Renal pelvis (tissue), 12 donors: ENCODE results near the gene NKIRAS2. TPM values are rescaled to one million over a fixed set of nuclear protein-coding genes. Genes with fewer than 3 reads are reported as not detected.

Experiments
- DNase-seq: peaks from one replicate; pipeline ENCODE4 v3.0.0-alpha.2; 2013
- long read RNA-seq, 16 experiments: transcript quantifications; one replicate each; lab custom pipeline, GENCODE V29; 2026
- polyA plus RNA-seq, 3 donors: library from polyadenylated mRNA; unstranded; fragments of 120-200 nt; gene quantifications; one replicate each; pipeline ENCODE4 v1.2.1, GENCODE V29; 2013; ENCODE audit not compliant: insufficient read length in 3 of 3

Gene NKIRAS2
- polyA plus RNA-seq: 10 to 100 TPM; 54.6 to 58.4 (median 57.2) TPM
- long read RNA-seq, donor 1, transcript NKIRAS2-206 (4 exons, 1,909 nt): major isoform, 25 of 39 reads
- long read RNA-seq, donor 1, partial matches to known transcripts: 11 of 39 reads
- long read RNA-seq, donor 1, other reads (novel, unspliced or antisense): 0 of 39 reads
- long read RNA-seq, donor 2, full-length matches to known transcripts: 43 of 128 reads
- long read RNA-seq, donor 2, partial matches to known transcripts: 38 of 128 reads
- long read RNA-seq, donor 2, other reads (novel, unspliced or antisense): 47 of 128 reads
- long read RNA-seq, donor 3, full-length matches to known transcripts: 25 of 25 reads
- long read RNA-seq, donor 3, partial matches to known transcripts: 0 of 25 reads
- long read RNA-seq, donor 3, other reads (novel, unspliced or antisense): 0 of 25 reads
- long read RNA-seq, donor 4, full-length matches to known transcripts: 36 of 36 reads
- long read RNA-seq, donor 4, partial matches to known transcripts: 0 of 36 reads
- long read RNA-seq, donor 4, other reads (novel, unspliced or antisense): 0 of 36 reads
- long read RNA-seq, donor 5, full-length matches to known transcripts: 16 of 29 reads
- long read RNA-seq, donor 5, partial matches to known transcripts: 13 of 29 reads
- long read RNA-seq, donor 5, other reads (novel, unspliced or antisense): 0 of 29 reads
- long read RNA-seq, donor 6, full-length matches to known transcripts: 38 of 38 reads
- long read RNA-seq, donor 6, partial matches to known transcripts: 0 of 38 reads
- long read RNA-seq, donor 6, other reads (novel, unspliced or antisense): 0 of 38 reads
- long read RNA-seq, donor 7, full-length matches to known transcripts: 46 of 53 reads
- long read RNA-seq, donor 7, partial matches to known transcripts: 7 of 53 reads
- long read RNA-seq, donor 7, other reads (novel, unspliced or antisense): 0 of 53 reads
- long read RNA-seq, donor 8, transcript NKIRAS2-206 (4 exons, 1,909 nt): major isoform, 8 of 15 reads
- long read RNA-seq, donor 8, partial matches to known transcripts: 0 of 15 reads
- long read RNA-seq, donor 8, other reads (novel, unspliced or antisense): 0 of 15 reads
- long read RNA-seq, donor 9, full-length matches to known transcripts: 36 of 36 reads
- long read RNA-seq, donor 9, partial matches to known transcripts: 0 of 36 reads
- long read RNA-seq, donor 9, other reads (novel, unspliced or antisense): 0 of 36 reads
- long read RNA-seq, donor 10, full-length matches to known transcripts: 41 of 41 reads
- long read RNA-seq, donor 10, partial matches to known transcripts: 0 of 41 reads
- long read RNA-seq, donor 10, other reads (novel, unspliced or antisense): 0 of 41 reads
- long read RNA-seq, donor 11, full-length matches to known transcripts: 29 of 60 reads
- long read RNA-seq, donor 11, partial matches to known transcripts: 31 of 60 reads
- long read RNA-seq, donor 11, other reads (novel, unspliced or antisense): 0 of 60 reads
- long read RNA-seq, donor 12, full-length matches to known transcripts: 56 of 554 reads
- long read RNA-seq, donor 12, partial matches to known transcripts: 277 of 554 reads
- long read RNA-seq, donor 12, other reads (novel, unspliced or antisense): 221 of 554 reads
- long read RNA-seq, donor 13, full-length matches to known transcripts: 11 of 11 reads
- long read RNA-seq, donor 13, partial matches to known transcripts: 0 of 11 reads
- long read RNA-seq, donor 13, other reads (novel, unspliced or antisense): 0 of 11 reads
- long read RNA-seq, donor 14: 0 reads
- long read RNA-seq, donor 15: 0 reads
- long read RNA-seq, donor 16, full-length matches to known transcripts: 43 of 61 reads
- long read RNA-seq, donor 16, partial matches to known transcripts: 18 of 61 reads
- long read RNA-seq, donor 16, other reads (novel, unspliced or antisense): 0 of 61 reads

DNA sequence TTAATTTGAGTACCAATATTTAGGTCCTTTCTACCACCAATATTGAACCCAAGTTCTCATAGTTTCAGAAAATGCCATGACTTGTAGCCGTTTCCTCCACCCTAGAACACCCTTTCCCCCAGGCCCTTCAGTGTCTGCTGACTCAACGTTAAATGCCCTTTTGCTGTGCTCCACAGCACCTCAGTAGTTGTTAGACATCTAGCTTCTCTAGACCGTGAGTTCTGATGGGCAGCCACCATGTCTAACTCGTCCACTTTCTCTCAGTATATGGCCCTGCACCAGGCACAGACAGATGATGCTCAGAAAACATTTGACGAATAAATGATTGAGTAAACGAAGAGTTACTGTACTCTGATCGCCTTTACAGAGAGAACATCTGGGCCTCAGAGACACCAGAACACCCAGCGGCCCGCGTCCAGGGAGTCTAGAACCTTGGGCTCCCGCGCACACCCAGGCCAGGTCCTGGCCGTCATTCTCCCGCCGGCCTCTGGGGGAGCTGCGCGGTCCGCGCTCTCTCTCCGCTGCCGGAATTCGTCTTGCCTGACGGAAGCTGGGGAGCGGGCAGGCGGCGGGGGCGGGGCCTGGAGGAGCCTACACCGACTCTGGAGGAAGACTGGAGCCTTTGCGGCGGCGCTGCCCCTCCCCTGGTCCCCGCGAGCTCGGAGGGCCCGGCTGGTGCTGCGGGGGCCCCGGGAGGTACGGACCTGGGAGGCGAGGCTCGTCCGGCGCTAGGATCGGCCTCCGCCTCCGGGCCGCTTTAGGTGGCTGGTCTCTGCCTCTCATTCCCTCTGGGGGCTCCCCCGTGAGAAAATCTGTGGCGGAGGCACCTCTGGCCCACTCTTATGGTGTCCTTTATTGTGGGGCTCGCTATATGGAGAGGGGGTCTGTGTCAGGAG lies at the start of gene NKIRAS2:
TSS of gene NKIRAS2 (plus strand) at position 582 of the 896 bp plus-strand sequence. CDS start 1,488 bp downstream, outside the sequence.
- peak; percentile 90 for DNase-seq

DNA sequence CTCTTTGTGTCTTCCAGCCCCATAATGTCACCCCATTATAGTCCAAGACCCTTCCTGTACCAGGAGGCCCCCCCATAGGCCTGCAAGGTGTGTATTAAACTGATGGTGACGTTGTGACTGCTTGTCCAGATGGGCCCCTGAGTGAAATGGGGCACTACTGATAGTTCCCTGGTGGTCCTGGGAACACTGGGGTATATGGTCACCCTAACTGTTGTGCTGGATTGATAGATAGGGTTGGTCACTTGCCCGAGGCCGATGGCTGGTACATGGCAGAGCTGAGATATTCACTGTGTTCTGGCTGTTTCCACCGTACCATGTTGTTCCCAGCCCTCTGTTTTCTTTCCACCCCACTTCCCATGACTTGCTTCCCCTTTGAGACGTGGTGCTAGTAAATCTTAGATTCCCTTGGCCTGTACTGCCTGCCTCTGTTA lies 49.0 kb upstream of the NKIRAS2 start:
- no peak for DNase-seq

DNA sequence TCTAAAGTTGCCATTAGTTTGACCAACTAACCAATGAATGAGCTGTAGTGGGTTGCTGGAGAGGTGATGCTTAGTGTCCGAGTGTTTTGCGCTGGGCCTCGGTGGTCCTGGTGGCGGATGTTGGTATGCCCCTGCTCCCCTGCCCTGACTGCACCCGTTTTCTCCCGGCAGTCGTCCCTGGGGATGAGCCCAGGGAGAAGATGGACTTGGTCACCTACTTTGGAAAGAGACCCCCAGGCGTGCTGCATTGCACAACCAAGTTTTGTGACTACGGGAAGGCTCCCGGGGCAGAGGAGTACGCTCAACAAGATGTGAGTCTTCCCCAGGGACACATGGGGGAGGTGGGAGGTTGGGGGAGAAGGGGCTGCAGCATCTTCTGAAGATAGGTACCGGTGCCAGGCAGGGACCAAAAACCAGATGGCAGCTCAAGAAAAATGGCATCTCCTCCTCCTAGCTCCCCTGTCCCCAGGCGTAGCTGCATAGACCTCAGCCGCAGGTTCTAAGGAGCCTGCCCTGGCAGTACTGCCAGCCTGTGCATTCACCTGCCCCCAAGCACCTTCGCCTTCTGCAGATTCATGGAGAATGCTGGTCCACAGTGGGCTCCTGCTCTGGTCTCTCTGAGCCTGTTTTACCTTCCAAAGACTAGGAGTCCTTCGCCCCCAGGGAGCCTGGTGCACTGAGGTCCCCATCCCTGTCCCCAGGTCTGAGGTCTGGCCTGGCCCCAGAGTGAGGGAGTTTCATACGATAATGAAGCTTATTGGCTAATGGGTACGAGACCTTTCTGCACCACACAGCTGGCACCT lies 48.0 kb upstream of the NKIRAS2 start:
- no peak for DNase-seq

DNA sequence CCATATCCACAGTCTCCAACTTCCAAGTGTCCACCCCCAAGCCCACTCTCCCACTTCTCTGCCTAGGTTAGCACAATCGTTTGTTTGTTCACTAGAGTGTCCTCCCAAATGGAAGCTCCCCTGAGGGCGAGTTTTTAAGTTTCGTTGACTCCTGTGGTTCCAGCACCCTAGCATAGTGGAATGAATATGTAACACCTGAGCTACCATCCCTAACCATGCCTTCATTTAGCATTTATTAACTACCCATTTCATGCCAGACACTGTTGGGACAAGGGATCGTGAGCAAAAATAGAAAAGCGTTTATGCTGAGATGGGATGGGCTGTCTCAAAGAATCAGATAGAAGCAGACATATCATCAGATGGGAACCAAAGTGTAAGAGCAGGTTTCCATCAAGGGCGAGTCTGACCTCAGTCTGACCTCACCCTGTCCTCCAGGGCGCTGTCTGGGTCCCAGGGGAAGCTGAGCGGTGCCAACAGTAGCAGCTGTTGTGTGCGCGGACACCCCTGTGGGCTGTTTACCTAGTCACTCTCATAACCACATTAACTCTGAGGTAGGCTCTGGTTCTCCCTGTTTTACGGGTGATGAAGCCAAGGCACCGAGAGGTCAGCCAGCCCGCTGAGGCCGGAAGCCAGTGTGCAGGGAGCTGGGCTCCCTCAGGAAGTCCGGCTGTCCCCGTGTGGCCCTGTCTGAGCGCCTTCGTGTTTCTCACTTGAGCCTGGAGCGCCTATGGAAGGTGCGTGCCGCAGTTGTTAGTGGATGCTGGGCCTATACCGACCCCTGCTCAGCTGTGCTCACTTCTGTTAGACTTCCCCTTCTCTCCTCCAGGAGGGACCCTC lies 47.1 kb upstream of the NKIRAS2 start:
- DNase-seq: no peak

DNA sequence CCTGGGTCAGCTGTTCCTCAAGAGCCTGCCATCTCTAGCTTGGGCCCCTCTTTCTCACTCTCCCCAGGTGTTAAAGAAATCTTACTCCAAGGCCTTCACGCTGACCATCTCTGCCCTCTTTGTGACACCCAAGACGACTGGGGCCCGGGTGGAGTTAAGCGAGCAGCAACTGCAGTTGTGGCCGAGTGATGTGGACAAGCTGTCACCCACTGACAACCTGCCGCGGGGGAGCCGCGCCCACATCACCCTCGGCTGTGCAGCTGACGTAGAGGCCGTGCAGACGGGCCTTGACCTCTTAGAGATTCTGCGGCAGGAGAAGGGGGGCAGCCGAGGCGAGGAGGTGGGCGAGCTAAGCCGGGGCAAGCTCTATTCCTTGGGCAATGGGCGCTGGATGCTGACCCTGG lies 46.5 kb upstream of the NKIRAS2 start:
- DNase-seq: no peak

DNA sequence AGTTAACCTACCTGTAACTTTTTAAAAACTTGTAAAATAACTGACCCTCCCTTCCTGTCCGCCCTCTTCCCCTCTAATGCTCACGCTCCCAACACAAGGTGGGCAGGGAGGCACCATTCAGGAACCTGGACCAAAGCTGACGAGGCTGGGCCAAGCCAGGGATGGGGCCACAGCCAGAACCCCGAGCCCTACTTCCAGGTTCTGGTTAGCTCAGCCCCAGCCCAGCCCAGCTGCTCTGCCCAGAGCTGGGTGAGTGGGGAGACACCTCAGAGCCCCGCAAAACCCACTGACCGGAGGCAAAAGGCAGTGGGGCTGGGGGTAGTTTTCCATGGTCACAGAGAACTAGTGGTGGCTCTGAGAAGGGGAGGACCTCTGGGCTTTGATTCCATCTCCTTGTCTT lies 45.9 kb upstream of the NKIRAS2 start:
- DNase-seq: no peak

DNA sequence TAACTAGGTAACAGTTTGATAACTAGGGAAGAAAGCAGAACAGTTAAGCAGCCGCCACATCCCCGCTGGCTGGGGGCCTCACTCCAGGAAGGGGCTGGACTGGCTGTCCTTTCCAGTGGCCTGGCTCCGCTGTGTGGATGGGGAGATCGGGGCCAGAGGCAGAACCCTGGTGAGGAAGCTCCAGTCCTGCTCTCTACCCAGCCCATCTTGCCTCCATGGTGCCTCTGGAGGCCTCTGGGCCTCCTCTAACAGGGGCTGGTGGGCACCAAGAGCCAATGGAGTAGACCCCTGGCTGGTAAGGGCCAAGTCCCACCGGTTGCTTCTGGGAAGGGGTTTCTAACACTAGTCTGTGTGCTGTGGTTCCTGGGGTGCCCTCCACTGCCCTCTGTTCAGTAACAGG lies 45.2 kb upstream of the NKIRAS2 start:
- no peak for DNase-seq

DNA sequence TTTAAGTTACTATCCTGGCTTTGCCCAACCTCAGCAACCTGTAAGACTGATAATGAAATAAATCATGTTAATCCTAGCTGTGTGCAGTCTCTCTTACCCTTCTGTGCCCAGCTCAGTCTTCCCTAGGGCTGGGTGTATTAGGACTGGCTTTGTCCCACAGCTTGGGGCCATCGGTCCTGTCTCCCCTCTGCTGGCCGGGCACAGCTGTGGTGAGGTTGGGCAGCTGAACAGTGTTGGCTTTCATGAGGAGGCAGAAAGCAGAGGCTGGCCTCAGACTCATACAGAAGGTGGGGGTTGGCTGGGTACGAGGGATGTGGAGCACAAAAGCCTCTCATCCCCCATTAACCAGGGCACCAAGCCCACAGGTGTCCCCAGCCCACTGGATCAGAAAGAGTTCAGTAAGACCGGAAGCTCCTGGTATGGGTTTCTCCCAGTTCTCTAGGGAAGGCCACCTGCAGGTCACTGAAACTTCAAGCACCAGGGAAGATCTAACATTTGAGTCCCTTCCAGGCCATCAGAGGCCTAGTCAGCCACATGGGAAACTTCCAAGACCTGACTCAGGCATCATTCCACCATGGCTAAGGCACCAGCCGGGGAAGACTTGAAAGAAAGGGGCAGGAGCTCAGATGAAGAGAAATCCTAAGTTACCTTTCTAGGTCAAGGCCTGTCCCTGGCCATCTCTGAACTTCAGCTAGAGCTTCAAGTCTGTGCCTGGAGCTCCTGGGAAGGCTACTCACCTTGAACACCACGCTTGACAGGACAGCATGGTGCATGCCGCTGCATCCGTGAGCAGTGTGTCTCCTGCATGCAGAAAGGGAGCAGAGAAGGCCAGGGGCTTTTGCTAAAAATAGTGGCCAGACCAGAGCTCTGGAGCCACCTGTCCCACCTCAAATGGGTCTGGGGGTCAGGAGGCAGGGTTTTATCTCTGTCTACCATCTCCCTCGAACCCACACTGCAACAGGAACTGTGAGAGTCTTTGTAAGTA lies 44.5 kb upstream of the NKIRAS2 start:
- no peak for DNase-seq

DNA sequence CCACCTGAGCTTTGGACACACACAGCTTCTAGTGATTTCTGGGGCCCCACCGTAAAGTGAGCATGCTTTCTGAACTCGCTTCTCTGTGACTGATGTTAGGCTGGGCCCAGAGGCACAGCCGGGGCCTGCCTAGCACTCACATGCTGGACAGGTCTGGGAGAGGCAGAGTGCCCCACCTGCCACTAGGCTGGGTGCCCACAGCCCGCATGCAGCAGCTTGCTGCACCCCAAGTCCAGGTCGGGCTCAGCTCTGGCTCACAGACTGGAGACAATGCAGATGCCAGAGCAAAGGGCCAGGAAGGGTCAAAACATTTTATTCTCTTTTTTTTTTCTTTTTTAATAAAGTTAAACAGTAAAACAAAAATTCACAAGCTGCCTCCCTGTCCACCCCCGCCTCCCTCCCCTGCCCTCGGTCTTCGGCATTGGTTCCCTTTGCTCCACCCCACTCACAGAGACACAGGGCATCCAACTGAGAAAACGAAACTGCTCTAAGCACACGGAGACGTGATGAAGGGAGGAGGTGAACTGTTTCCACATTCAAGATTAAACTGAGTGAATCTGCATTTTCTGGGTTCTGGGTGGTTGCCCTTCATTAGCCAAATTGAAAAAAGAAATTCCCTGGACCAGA lies 43.6 kb upstream of the NKIRAS2 start:
- DNase-seq: no peak

DNA sequence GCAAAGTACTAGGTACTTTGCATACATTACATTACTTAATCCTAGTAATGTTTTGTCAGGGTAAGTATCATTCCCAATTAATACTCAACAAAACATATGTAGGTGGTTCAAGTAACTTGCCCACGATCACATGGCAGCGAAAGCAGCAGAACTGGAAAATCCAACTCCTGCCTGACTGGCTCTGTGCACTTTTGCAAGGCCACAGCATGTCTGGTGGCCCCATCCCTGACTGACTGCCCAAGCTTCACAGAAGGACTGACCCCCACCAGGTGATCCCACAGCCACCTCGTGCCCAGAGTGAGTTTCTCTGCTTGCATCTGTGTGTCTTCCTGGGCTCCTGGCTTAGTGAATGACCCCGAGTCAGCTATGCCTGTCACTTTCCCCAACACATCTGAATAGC lies 41.9 kb upstream of the NKIRAS2 start:
- no peak for DNase-seq

DNA sequence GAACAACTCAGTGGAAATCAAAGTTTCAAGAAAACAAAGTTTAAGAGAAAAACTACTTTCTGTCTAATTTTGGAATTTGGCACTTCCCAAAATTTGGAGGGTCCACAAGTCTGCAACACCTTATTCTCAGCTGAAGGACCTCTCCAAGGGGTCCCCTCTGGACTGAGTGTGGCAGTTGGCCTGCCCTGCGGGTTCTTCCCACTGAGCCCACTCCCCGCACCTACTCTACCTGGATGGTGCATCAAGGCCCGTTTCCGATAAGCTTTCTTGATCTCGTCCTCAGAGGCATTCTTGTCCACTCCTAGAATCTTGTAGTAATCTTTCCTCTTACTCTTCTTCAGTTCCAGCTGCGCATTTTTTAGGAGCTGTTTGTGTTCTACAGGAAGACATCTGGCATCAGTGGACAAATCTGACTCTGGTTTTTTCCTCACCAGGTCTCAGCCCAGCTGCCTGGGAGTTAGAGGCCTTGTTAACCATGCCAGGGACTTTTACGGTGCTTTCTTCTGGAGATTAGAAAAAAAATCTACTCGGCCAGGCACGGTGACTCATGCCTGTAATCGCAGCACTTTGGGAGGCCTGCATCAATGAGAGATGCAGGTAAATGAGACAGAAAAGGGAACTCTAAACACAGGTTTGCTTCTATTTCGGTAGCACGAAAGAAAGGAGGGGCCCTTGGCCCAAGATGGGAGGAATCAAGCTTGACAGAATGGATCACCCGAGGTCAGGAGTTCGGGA lies 37.7 kb upstream of the NKIRAS2 start:
- no peak for DNase-seq

DNA sequence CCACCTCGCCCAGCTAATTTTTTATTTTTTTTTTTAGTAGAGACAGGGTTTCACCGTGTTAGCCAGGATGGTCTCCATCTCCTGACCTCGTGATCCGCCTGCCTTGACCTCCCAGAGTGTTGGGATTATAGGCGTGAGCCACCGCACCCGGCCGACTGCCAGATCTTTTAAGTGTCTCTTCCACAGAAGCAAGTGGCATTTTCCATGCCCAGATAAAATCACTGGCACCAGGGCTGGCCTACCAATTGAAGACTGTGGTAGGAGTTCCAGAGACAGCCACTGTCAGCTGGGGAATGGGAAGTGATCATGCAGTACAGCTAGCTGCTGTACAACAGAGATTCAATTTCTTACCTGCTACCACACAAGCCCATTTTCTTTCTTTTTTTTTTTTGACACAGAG lies 35.4 kb upstream of the NKIRAS2 start:
- DNase-seq: no peak

DNA sequence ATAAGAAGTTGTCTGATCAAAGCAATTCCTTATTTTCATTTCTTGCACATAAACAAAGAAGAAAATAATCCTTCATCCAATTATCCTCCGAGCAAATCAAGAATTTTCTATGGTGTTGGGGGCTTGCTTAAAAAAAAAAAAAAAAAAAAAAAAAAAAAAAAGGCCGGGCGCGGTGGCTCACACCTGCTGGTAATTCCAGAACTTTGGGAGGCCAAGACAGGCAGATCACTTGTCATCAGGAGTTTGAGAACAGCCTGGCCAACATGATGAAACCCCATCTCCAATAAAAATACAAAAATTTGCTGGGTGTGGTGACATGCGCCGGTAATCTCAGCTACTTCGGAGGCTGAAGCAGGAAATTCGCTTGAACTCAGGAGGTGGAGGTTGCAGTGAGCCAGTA lies 34.0 kb upstream of the NKIRAS2 start:
- no peak for DNase-seq

DNA sequence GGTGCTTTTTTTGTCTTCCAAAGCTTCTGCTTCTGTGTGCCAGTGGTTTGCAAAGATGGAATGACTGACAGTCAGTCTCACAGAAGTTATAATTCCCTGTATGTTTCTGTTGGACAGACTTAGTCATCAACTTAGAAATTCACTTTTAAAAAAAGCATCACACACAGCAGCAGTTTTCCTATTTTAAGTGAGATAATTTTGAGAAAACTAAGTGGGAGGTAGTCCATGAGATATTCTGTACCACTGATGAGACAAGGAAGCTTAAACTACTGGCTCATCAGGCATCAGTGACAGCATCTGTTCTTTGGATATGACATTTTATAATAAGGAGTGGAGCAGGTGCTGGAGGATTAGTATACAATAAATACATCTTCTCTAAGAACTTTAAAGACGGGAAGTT lies 33.3 kb upstream of the NKIRAS2 start:
- no peak for DNase-seq

DNA sequence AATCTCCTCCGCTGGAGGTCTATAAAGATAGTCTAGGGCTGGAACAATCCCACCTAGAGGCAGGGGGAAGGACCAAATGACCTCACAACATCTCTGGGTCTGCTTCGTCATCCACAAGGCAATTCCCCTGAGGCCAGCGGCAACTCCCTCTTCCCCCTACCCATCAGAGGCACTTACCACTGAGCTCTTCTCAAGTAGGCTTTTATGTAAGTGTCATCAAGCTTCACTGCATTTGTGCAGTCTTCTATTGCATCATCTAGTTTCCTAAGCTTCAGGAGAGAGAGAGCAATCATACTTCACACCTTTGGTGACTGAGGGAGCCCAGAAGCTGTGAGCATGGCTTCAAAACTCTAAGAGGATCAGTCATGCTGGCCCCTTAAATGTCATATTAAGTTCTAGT lies 32.2 kb upstream of the NKIRAS2 start:
- DNase-seq: no peak
